HG03378 (cell line): ENCODE measurements around the gene PGS1.

Source experiments
- ATAC-seq: cut with Tn5 transposase; IDR thresholded peaks from one replicate; pipeline ENCODE4 v1.9.1; 2021; ENCODE audit warnings: mild to moderate bottlenecking, moderate library complexity; ENCODE audit not compliant: unreplicated experiment

PGS1 gene

GRCh38 chr17:78423961-78424675, 45.7 kb downstream of the PGS1 start:
- no peak for ATAC-seq

GRCh38 chr17:78425429-78425828, 47.0 kb downstream of the PGS1 start:
- ATAC-seq: no peak

GRCh38 chr17:78426293-78426879, 47.9 kb downstream of the PGS1 start:
- no peak for ATAC-seq

- ATAC-seq: no peak
These were observed 48.7 kb downstream of the PGS1 start for GRCh38 chr17:78427140-78427539.

- no peak for ATAC-seq
These were observed 49.7 kb downstream of the PGS1 start for GRCh38 chr17:78428025-78428575.

GRCh38 chr17:78428836-78429617, 50.6 kb downstream of the PGS1 start:
- no peak for ATAC-seq

GRCh38 chr17:78429618-78429995, 51.2 kb downstream of the PGS1 start:
- ATAC-seq: no peak

GRCh38 chr17:78430892-78431691, 52.6 kb downstream of the PGS1 start:
- ATAC-seq: no peak

- ATAC-seq: no peak
These were observed 53.2 kb downstream of the PGS1 start for GRCh38 chr17:78431692-78431958.

GRCh38 chr17:78432226-78433012, 54.0 kb downstream of the PGS1 start:
- ATAC-seq: no peak

GRCh38 chr17:78433013-78433727, 54.7 kb downstream of the PGS1 start:
- no peak for ATAC-seq

GRCh38 chr17:78433780-78434335, 55.4 kb downstream of the PGS1 start:
- no peak for ATAC-seq

- ATAC-seq: no peak
These were observed 56.2 kb downstream of the PGS1 start for GRCh38 chr17:78434455-78435329.

- no peak for ATAC-seq
These were observed 57.0 kb downstream of the PGS1 start for GRCh38 chr17:78435330-78436005.

- ATAC-seq: no peak
These were observed 59.2 kb downstream of the PGS1 start for GRCh38 chr17:78437508-78438169.

GRCh38 chr17:78438271-78438691, 59.8 kb downstream of the PGS1 start:
- ATAC-seq: no peak

GRCh38 chr17:78438694-78439325, 60.4 kb downstream of the PGS1 start:
- ATAC-seq: no peak
